Peyer's patch (tissue), 4 donors: ENCODE measurements around the gene MTFR1L. TPM values are rescaled to one million over a fixed set of nuclear protein-coding genes. Genes with fewer than 3 reads are reported as not detected.

ENCODE experiments used
- DNase-seq, 3 donors: peaks; one replicate each; pipeline ENCODE4 v3.0.0-alpha.2; 2017 to 2019
- H3K27ac ChIP-seq, 4 donors: fragments of 200-600 bp; sonication (generic); one replicate each; pipeline ENCODE4 v1.5.1; 2016 to 2019
- H3K27me3 ChIP-seq, 2 donors: fragments of 200-600 bp; sonication (generic); one replicate each; pipeline ENCODE4 v1.5.1; 2019
- H3K36me3 ChIP-seq, 3 donors: fragments of 200-600 bp; sonication (generic); one replicate each; pipeline ENCODE4 v1.5.1; 2016 to 2019
- H3K4me1 ChIP-seq, 4 donors: fragments of 200-600 bp; sonication (generic); one replicate each; pipeline ENCODE4 v1.5.1; 2016 to 2019
- H3K4me3 ChIP-seq, 4 donors: fragments of 200-600 bp; sonication (generic); 1 replicate in 3 of 4; 2 replicates in 1 of 4; pipeline ENCODE4 v1.5.1; 2016 to 2019; ENCODE audit warnings: mild to moderate bottlenecking in 1 of 4
- H3K9me3 ChIP-seq, 4 donors: fragments of 200-600 bp; sonication (generic); one replicate each; pipeline ENCODE4 v1.5.1; 2016 to 2019; ENCODE audit warnings: mild to moderate bottlenecking in 1 of 4
- POLR2A ChIP-seq, 2 donors: fragments of 450-650 bp; IDR thresholded peaks; one replicate each; pipeline ENCODE4 v1.5.1; 2017; ENCODE audit warnings: antibody characterized with exemption in 2 of 2, mild to moderate bottlenecking in 2 of 2, moderate library complexity in 2 of 2
- total RNA-seq, 4 donors: library from RNA; depleted of rRNA; stranded (reverse); fragments of >200 nt; gene quantifications; one replicate each; pipeline ENCODE4 v1.1.0, GENCODE V29; 2016
- TF ChIP-seq, protein P1 (sequence below), 6 experiments: fragments of 450-650 bp in 4 of 6; fragments of 200-600 bp in 2 of 6; sonication (generic) in 1 of 6; IDR thresholded peaks; one replicate each; pipeline ENCODE4 v1.5.1; 2017 to 2019; ENCODE audit warnings: antibody characterized with exemption in 6 of 6, mild to moderate bottlenecking in 3 of 6, moderate library complexity in 1 of 6

Gene MTFR1L
- total RNA-seq, 4 donors from 2014 or later: 122 to 173 (median 131) TPM

GRCh38 chr1:25780318-25781129 lies 39.2 kb upstream of the MTFR1L start:
- Histone ChIP-seq H3K27ac (no peak overlapping the region), H3K36me3 (no peaks in the 10 kb centered on the region), H3K4me1 (peaks cover 0 to 5% (median 0%) of the 10 kb centered on the region in 4 donors), H3K27me3 (no peaks in the 10 kb centered on the region), H3K4me3 (no peak overlapping the region), H3K9me3 (no peaks in the 10 kb centered on the region)
- TF ChIP-seq, protein P1, sequence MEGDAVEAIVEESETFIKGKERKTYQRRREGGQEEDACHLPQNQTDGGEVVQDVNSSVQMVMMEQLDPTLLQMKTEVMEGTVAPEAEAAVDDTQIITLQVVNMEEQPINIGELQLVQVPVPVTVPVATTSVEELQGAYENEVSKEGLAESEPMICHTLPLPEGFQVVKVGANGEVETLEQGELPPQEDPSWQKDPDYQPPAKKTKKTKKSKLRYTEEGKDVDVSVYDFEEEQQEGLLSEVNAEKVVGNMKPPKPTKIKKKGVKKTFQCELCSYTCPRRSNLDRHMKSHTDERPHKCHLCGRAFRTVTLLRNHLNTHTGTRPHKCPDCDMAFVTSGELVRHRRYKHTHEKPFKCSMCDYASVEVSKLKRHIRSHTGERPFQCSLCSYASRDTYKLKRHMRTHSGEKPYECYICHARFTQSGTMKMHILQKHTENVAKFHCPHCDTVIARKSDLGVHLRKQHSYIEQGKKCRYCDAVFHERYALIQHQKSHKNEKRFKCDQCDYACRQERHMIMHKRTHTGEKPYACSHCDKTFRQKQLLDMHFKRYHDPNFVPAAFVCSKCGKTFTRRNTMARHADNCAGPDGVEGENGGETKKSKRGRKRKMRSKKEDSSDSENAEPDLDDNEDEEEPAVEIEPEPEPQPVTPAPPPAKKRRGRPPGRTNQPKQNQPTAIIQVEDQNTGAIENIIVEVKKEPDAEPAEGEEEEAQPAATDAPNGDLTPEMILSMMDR (IDR thresholded peaks at IDR 0.05): no peak
- no peak for DNase-seq

DNA sequence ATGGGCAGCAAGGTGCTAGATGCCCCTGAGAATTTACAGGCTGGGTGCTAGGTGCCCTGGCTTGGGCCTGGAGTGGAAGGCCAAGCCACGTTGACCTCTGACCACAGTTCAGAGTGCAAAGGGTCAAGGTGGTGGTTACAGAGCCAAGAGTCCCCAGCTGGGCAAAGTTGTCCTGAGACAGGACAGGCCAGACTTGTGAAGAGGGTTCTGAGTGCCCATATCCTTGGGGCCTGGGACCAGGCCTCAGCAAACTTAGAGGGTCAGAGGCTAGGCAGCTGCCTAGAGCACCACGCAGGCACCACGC lies 38.7 kb upstream of the MTFR1L start:
- TF ChIP-seq, protein P1 (IDR thresholded peaks at IDR 0.05): no peak
- no peak for TF ChIP-seq POLR2A (IDR thresholded peaks at IDR 0.05)
- Histone ChIP-seq H3K27ac (no peak overlapping the region), H3K36me3 (no peaks in the 10 kb centered on the region), H3K9me3 (no peaks in the 10 kb centered on the region), H3K4me3 (no peak overlapping the region), H3K4me1 (no peaks in the 10 kb centered on the region), H3K27me3 (no peaks in the 10 kb centered on the region)
- no peak for DNase-seq

DNA sequence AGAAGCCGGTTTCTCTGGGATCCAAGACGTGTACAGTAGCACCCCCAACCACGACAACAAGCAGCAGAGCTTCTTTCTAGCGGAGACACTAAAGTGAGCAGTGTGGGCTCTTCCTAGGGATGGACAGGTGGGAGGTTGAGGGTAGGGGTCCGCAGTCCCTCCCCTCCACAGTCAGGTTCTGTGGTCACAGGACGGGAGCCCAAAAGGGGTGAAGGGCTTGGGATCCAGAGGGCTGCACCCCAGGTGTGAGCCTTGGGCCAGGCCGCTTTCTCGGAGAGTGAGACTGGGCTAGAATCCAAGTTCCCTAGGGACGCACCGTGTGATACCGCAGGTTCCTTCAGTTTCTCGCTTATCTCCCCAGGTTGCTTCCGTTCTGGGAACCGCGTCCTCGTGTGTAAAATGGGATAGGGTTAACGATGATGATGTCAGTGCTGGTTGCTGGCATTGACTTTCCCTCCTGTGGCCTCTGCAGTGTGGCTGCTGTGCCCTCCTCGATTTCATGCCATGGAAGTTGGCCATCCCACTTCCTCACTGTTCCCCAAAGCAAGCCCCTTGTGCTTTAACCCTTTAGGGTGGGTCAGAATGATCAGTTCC lies 37.0 kb upstream of the MTFR1L start:
- Histone ChIP-seq H3K9me3 (no peaks in the 10 kb centered on the region), H3K36me3 (no peaks in the 10 kb centered on the region), H3K27ac (no peak overlapping the region), H3K27me3 (no peaks in the 10 kb centered on the region), H3K4me1 (no peaks in the 10 kb centered on the region), H3K4me3 (no peak overlapping the region)
- no peak for TF ChIP-seq POLR2A (IDR thresholded peaks at IDR 0.05)
- TF ChIP-seq, protein P1 (IDR thresholded peaks at IDR 0.05): no peak
- DNase-seq: no peak

GRCh38 chr1:25784575-25785051 lies 35.1 kb upstream of the MTFR1L start:
- Histone ChIP-seq H3K36me3 (no peaks in the 10 kb centered on the region), H3K27me3 (no peaks in the 10 kb centered on the region), H3K4me1 (no peaks in the 10 kb centered on the region), H3K27ac (no peak overlapping the region), H3K9me3 (no peaks in the 10 kb centered on the region), H3K4me3 (no peak overlapping the region)
- DNase-seq: no peak
- no peak for TF ChIP-seq POLR2A (IDR thresholded peaks at IDR 0.05)
- TF ChIP-seq, protein P1 (IDR thresholded peaks at IDR 0.05): no peak

DNA sequence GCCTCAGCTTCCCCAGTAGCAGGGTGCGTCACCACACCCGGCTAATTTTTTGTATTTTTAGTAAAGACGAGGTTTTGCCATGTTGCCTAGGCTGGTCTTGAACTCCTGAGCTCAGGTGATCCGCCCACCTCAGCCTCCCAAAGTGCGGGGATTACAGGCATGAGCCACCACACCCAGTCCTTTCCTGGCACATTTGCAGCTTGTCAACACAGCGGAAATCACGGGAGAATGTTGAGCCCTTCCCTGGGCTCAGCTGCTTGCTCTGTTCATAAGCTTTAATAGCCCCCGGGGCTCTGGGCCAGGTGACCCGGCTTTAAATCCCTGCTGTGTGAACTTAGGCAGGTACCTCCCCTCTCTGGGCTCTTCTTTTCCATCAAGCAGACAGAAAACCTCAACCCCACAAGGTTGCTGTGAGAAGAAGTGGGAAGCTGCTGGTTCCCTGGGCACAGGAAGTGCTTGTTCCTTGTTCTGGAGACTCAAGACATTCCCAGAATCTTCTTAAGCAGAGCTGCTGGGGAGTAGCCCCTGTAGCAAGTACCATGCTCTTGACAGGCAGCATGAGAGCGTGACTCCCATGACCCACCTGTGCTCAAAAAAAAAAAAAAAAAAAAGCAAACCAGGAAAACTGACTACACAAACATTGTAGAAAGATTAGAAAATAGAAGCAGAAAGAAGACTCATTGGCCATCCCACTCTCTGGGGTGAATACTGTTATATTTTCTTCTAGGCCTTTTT lies 34.3 kb upstream of the MTFR1L start:
- Histone ChIP-seq H3K4me3 (no peak overlapping the region), H3K4me1 (no peaks in the 10 kb centered on the region), H3K27me3 (no peaks in the 10 kb centered on the region), H3K9me3 (no peaks in the 10 kb centered on the region), H3K36me3 (no peaks in the 10 kb centered on the region), H3K27ac (no peak overlapping the region)
- DNase-seq: no peak
- TF ChIP-seq POLR2A (IDR thresholded peaks at IDR 0.05): no peak
- TF ChIP-seq, protein P1 (IDR thresholded peaks at IDR 0.05): no peak
